Measurements from ENCODE around the gene FIGN.

DNA sequence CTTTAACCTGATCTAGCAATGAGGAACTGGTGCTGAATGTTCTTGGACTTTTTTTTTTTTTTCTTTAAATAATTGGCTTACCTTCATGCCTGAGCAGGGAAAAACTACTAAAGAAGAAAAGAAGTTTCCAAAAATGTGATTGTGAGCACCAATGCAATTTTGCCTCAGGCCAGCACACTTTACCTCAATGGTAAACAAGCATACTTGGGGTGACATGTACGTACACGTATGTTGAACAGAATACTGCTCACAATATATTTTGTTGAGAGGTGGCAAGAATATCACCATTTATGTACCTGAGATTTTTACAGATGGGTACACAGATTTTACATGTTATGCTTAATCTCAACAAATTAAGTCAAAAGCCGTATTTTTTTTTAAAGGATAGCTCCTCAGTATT lies 144.3 kb downstream of the FIGN start:
- TF ChIP-seq CTCF (IDR thresholded peaks at IDR 0.05; ENCODE audit: borderline replicate concordance, extremely low read depth, low read length, poor library complexity, severe bottlenecking) (no peak), EZH2 (IDR thresholded peaks at IDR 0.05; ENCODE audit: borderline replicate concordance, low read depth, low read length, severe bottlenecking) (no peak)

Data from DND-41 (cell line).